HepG2 (cell line): ENCODE data around the gene RNASE13. TPM values are rescaled to one million over a fixed set of nuclear protein-coding genes. Genes with fewer than 3 reads are reported as not detected.
A peak's percentile ranks its signal among the peaks of the same experiment; 100 is the strongest.

ENCODE experiments used
- AKAP8 ChIP-seq: sonication (generic); formaldehyde crosslinking; IDR thresholded peaks from 2 replicates; pipeline ENCODE4 v1.5.1; 2020; ENCODE audit warnings: mild to moderate bottlenecking, missing genetic modification reagents
- ISX ChIP-seq: sonication (generic); formaldehyde crosslinking; conservative IDR thresholded peaks from 2 replicates; pipeline ENCODE4 v1.5.0; 2020; ENCODE audit warnings: missing genetic modification reagents
- KLF9 ChIP-seq: IDR thresholded peaks from 2 replicates; pipeline ENCODE4 v1.6.1; 2016; ENCODE audit warnings: low read depth
- MEIS1 ChIP-seq: sonication (generic); formaldehyde crosslinking; IDR thresholded peaks from 2 replicates; pipeline ENCODE4 v1.9.0; 2021; ENCODE audit warnings: mild to moderate bottlenecking, missing genetic modification reagents, moderate library complexity, borderline replicate concordance
- MIER3 ChIP-seq: IDR thresholded peaks from 2 replicates; pipeline ENCODE4 v1.6.1; 2016; ENCODE audit warnings: missing compliant biosample characterization, borderline replicate concordance
- NFYB ChIP-seq: sonication (generic); formaldehyde crosslinking; IDR thresholded peaks from 2 replicates; pipeline ENCODE4 v1.4.0; 2020; ENCODE audit warnings: missing genetic modification reagents
- PPARG ChIP-seq: conservative IDR thresholded peaks from 2 replicates; pipeline ENCODE4 v1.6.1; 2016; ENCODE audit warnings: missing biosample characterization, missing genetic modification reagents
- PRPF4 ChIP-seq: fragments of 200-400 bp; formaldehyde crosslinking; IDR thresholded peaks from 2 replicates; pipeline ENCODE4 v1.6.1; 2016; ENCODE audit warnings: low read length, low read depth; ENCODE audit not compliant: poor library complexity, severe bottlenecking
- SMAD1 ChIP-seq: sonication (generic); formaldehyde crosslinking; IDR thresholded peaks from 2 replicates; pipeline ENCODE4 v1.4.0; 2020; ENCODE audit warnings: missing genetic modification reagents, low read depth, mild to moderate bottlenecking, borderline replicate concordance
- SOX13 ChIP-seq, 3 experiments: fragments of 450-650 bp in 1 of 3; sonication (generic) in 1 of 3; formaldehyde crosslinking in 1 of 3; IDR thresholded peaks in 2 of 3; conservative IDR thresholded peaks in 1 of 3; 2 replicates each; pipeline versions ENCODE4 v1.5.0 to v1.6.1; 2016 to 2020; ENCODE audit warnings: antibody characterized with exemption in 1 of 3, mild to moderate bottlenecking in 1 of 3, missing compliant biosample characterization in 1 of 3, missing genetic modification reagents in 1 of 3, moderate library complexity in 1 of 3
- TEAD3 ChIP-seq: optimal IDR thresholded peaks from 2 replicates; pipeline ENCODE3; 2016; ENCODE audit warnings: borderline replicate concordance
- THYN1 ChIP-seq: sonication (generic); formaldehyde crosslinking; IDR thresholded peaks from 2 replicates; pipeline ENCODE4 v1.8.1; 2023; ENCODE audit warnings: low read depth, mild to moderate bottlenecking, moderate library complexity, missing genetic modification reagents, borderline replicate concordance
- YEATS4 ChIP-seq: sonication (generic); formaldehyde crosslinking; IDR thresholded peaks from 2 replicates; pipeline ENCODE4 v1.4.0; 2020; ENCODE audit warnings: missing genetic modification reagents, borderline replicate concordance
- ZNF224 ChIP-seq: sonication (generic); formaldehyde crosslinking; IDR thresholded peaks from 2 replicates; pipeline ENCODE4 v1.5.0; 2020; ENCODE audit warnings: mild to moderate bottlenecking, missing genetic modification reagents
- ZNF232 ChIP-seq: sonication (generic); formaldehyde crosslinking; IDR thresholded peaks from 2 replicates; pipeline ENCODE4 v1.4.0; 2020; ENCODE audit warnings: missing genetic modification reagents, borderline replicate concordance
- ZNF264 ChIP-seq: sonication (generic); formaldehyde crosslinking; IDR thresholded peaks from 2 replicates; pipeline ENCODE4 v1.4.0; 2020; ENCODE audit warnings: missing genetic modification reagents
- ZNF281 ChIP-seq: sonication (generic); formaldehyde crosslinking; IDR thresholded peaks from 2 replicates; pipeline ENCODE4 v1.4.0; 2020; ENCODE audit warnings: missing genetic modification reagents, borderline replicate concordance
- ZNF670 ChIP-seq: sonication (generic); formaldehyde crosslinking; IDR thresholded peaks from 2 replicates; pipeline ENCODE4 v1.8.0; 2022; ENCODE audit warnings: mild to moderate bottlenecking, missing genetic modification reagents, borderline replicate concordance
- ZXDC ChIP-seq: sonication (generic); formaldehyde crosslinking; IDR thresholded peaks from 2 replicates; pipeline ENCODE4 v1.5.0; 2020; ENCODE audit warnings: mild to moderate bottlenecking, missing genetic modification reagents
- polyA plus RNA-seq, 8 experiments: library from polyadenylated mRNA; depleted of rRNA in 3 of 8; stranded (reverse) in 7 of 8; unstranded in 1 of 8; fragments of >200 nt; fragmentation: Illumina TruSeq in 4 of 8; extraction: Trizol in 4 of 8; gene quantifications; 2 replicates each; pipeline versions ENCODE4 v1.2.1 to v1.2.3, GENCODE V29; 2011 to 2016; ENCODE audit warnings: low read depth in 4 of 8, missing spikeins in 1 of 8, mixed read lengths in 1 of 8; ENCODE audit not compliant: insufficient read depth in 1 of 8
- total RNA-seq, 5 experiments: library from RNA; depleted of rRNA; stranded (reverse); fragments of >200 nt; fragmentation: Illumina TruSeq; extraction: Trizol; gene quantifications; 2 replicates each; pipeline ENCODE4 v1.2.3, GENCODE V29; 2016; ENCODE audit warnings: low read depth in 1 of 5
- TF ChIP-seq, protein P1 (sequence below): sonication (generic); formaldehyde crosslinking; IDR thresholded peaks from 2 replicates; pipeline ENCODE4 v1.5.1; 2020; ENCODE audit warnings: missing genetic modification reagents, mild to moderate bottlenecking, borderline replicate concordance

The RNASE13 gene
- total and polyA plus RNA-seq, 2 of the 13 experiments (the other 11 are each of a cell fraction or from before 2014, with no cell fraction given): 1.0 TPM; not detected in 1

- no peak for TF ChIP-seq PRPF4
- TF ChIP-seq ZXDC: no peak
- TF ChIP-seq ZNF232 (CRISPR knock-in tag): peak; percentile 72
- no peak for TF ChIP-seq ZNF264
- TF ChIP-seq MEIS1 (CRISPR knock-in tag): no peak
- no peak; the same call in 1 of the 2 replicates for TF ChIP-seq MIER3 (CRISPR knock-in tag)
- 0 out of 2 replicates have a peak, but pooled peaks have one; percentile 36 for TF ChIP-seq KLF9 (CRISPR knock-in tag)
- TF ChIP-seq SOX13 (IDR thresholded peaks at IDR 0.05): peak; percentile 15; the same call in 1 of the 2 replicates
- no peak for TF ChIP-seq SOX13 (CRISPR knock-in tag; conservative IDR thresholded peaks at IDR 0.05 in 1 of 2, IDR thresholded peaks at IDR 0.05 in 1 of 2)
- TF ChIP-seq, protein P1, sequence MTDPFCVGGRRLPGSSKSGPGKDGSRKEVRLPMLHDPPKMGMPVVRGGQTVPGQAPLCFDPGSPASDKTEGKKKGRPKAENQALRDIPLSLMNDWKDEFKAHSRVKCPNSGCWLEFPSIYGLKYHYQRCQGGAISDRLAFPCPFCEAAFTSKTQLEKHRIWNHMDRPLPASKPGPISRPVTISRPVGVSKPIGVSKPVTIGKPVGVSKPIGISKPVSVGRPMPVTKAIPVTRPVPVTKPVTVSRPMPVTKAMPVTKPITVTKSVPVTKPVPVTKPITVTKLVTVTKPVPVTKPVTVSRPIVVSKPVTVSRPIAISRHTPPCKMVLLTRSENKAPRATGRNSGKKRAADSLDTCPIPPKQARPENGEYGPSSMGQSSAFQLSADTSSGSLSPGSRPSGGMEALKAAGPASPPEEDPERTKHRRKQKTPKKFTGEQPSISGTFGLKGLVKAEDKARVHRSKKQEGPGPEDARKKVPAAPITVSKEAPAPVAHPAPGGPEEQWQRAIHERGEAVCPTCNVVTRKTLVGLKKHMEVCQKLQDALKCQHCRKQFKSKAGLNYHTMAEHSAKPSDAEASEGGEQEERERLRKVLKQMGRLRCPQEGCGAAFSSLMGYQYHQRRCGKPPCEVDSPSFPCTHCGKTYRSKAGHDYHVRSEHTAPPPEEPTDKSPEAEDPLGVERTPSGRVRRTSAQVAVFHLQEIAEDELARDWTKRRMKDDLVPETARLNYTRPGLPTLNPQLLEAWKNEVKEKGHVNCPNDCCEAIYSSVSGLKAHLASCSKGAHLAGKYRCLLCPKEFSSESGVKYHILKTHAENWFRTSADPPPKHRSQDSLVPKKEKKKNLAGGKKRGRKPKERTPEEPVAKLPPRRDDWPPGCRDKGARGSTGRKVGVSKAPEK (CRISPR knock-in tag): no peak
- 0 out of 2 replicates have a peak, but pooled peaks have one; percentile 31 for TF ChIP-seq ISX (CRISPR knock-in tag)
- no peak for TF ChIP-seq AKAP8 (CRISPR knock-in tag)
- 0 out of 2 replicates have a peak, but pooled peaks have one; percentile 49 for TF ChIP-seq ZNF224 (CRISPR knock-in tag)
- no peak; the same call in 1 of the 2 replicates for TF ChIP-seq YEATS4 (CRISPR knock-in tag)
- TF ChIP-seq NFYB (CRISPR knock-in tag): no peak
- peak; percentile 89 for TF ChIP-seq PPARG (CRISPR knock-in tag)
- TF ChIP-seq TEAD3 (CRISPR knock-in tag): no peak
- no peak for TF ChIP-seq ZNF670 (CRISPR knock-in tag)
- no peak for TF ChIP-seq THYN1 (CRISPR knock-in tag)
- TF ChIP-seq SMAD1 (CRISPR knock-in tag): peak; percentile 72; the same call in 1 of the 2 replicates
- peak; percentile 76 for TF ChIP-seq ZNF281 (CRISPR knock-in tag)
Observed at GRCh38 chr14:21070610-21071224, 36.1 kb upstream of the RNASE13 start (continued).
